CD4-positive, CD25-positive, alpha-beta regulatory T cell (primary cell): ENCODE data around the gene CLDN14. TPM values are rescaled to one million over a fixed set of nuclear protein-coding genes. Genes with fewer than 3 reads are reported as not detected.

Experiments
- ATAC-seq, 2 donors: fragments of 150-1000 bp; cut with Tn5 transposase; one replicate each; pipeline ENCODE4 v1.10.0; 2021; ENCODE audit warnings: low read depth in 2 of 2, moderate number of reproducible peaks in 2 of 2, moderate library complexity in 1 of 2
- DNase-seq, 3 donors: peaks; one replicate each; pipeline versions ENCODE4 v3.0.0 to v3.0.0-alpha.2; 2012 to 2022; ENCODE audit warnings: mixed read lengths in 1 of 3
- H3K27ac ChIP-seq: one replicate; pipeline ENCODE4 v1.7.0; 2013; ENCODE audit warnings: mild to moderate bottlenecking, low read length; ENCODE audit not compliant: insufficient read depth, poor library complexity, severe bottlenecking
- H3K27me3 ChIP-seq: one replicate; pipeline ENCODE4 v1.7.0; 2013; ENCODE audit warnings: low read length; ENCODE audit not compliant: control insufficient read depth, insufficient read depth
- H3K36me3 ChIP-seq: one replicate; pipeline ENCODE4 v1.7.0; 2013; ENCODE audit warnings: mild to moderate bottlenecking, low read length, moderate library complexity; ENCODE audit not compliant: control insufficient read depth, insufficient read depth
- H3K4me1 ChIP-seq: 2 replicates; pipeline ENCODE4 v1.7.0; 2013; ENCODE audit warnings: mild to moderate bottlenecking, low read length; ENCODE audit not compliant: insufficient read depth, control insufficient read depth, poor library complexity, severe bottlenecking
- H3K4me3 ChIP-seq: one replicate; pipeline ENCODE4 v1.7.0; 2013; ENCODE audit warnings: low read depth, mild to moderate bottlenecking, low read length, moderate library complexity
- H3K9me3 ChIP-seq, 2 experiments: 1 replicate in 1 of 2; 2 replicates in 1 of 2; pipeline ENCODE4 v1.7.0; 2013; ENCODE audit warnings: low read length in 2 of 2, mild to moderate bottlenecking in 1 of 2, moderate library complexity in 1 of 2; ENCODE audit not compliant: control insufficient read depth in 2 of 2
- H3K27ac Mint-ChIP-seq, 3 donors: one replicate each; pipeline ENCODE4 v1.8.0; 2020 to 2022; ENCODE audit warnings: mild to moderate bottlenecking in 3 of 3, mixed read lengths in 3 of 3, moderate library complexity in 2 of 3
- H3K27me3 Mint-ChIP-seq: one replicate; pipeline ENCODE4 v1.8.0; 2022; ENCODE audit warnings: mild to moderate bottlenecking, mixed read lengths
- H3K36me3 Mint-ChIP-seq: one replicate; pipeline ENCODE4 v1.8.0; 2020; ENCODE audit warnings: mixed read lengths
- H3K4me1 Mint-ChIP-seq, 4 donors: one replicate each; pipeline ENCODE4 v1.8.0; 2020 to 2022; ENCODE audit warnings: mixed read lengths in 4 of 4, mild to moderate bottlenecking in 1 of 4
- H3K4me3 Mint-ChIP-seq, 4 donors: one replicate each; pipeline ENCODE4 v1.8.0; 2020 to 2022; ENCODE audit warnings: mild to moderate bottlenecking in 4 of 4, mixed read lengths in 4 of 4, moderate library complexity in 3 of 4
- H3K9me3 Mint-ChIP-seq, 7 donors: one replicate each; pipeline ENCODE4 v1.8.0; 2020 to 2022; ENCODE audit warnings: mixed read lengths in 7 of 7, mild to moderate bottlenecking in 3 of 7, moderate library complexity in 2 of 7
- polyA plus RNA-seq, 4 donors: library from polyadenylated mRNA; unstranded; fragments of 300-500 nt; fragmentation: Illumina TruSeq; gene quantifications; one replicate each; pipeline ENCODE4 v1.2.3, GENCODE V29; 2021
- total RNA-seq: library from RNA; stranded (reverse); gene quantifications from one replicate; pipeline ENCODE4 v1.2.3, GENCODE V29; 2022

CLDN14 gene
- total and polyA plus RNA-seq, 5 donors from 2014 or later: not detected

DNA sequence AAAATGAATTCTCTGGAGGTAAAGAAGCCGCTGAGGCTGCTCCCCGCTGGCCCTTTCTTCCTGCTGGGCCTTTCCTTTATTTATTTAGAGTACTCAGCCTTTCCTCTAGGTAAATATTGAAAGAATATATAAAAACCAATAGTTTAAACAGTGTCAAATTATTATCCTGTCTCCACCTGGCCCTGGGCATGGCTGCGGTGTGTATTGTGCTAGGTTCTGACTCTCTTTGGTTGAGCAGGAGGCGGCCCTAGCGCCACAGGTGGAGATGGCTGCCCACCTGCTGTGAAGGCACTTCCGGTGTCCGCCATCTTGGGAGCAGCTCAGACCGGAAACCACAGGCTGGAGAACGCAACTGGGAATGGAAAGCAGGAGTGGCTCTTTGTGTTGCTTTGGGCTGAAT is 29.0 kb upstream of the CLDN14 start:
- no peaks in the 10 kb centered on the region for H3K36me3 Mint-ChIP-seq
- no peak overlapping the region for H3K4me3 Mint-ChIP-seq
- no peaks in the 10 kb centered on the region for H3K36me3 ChIP-seq
- H3K4me1 Mint-ChIP-seq: peaks cover 0 to 6% (median 0%) of the 10 kb centered on the region in 4 donors
- H3K27me3 Mint-ChIP-seq: peaks cover 27% of the 10 kb centered on the region
- no peak overlapping the region for H3K4me3 ChIP-seq
- no peak overlapping the region for H3K27ac ChIP-seq
- peaks cover 3% of the 10 kb centered on the region for H3K27me3 ChIP-seq
- DNase-seq: no peak
- H3K27ac Mint-ChIP-seq: no peak overlapping the region
- no peak for ATAC-seq
- H3K4me1 ChIP-seq: no peaks in the 10 kb centered on the region
- no peaks in the 10 kb centered on the region for H3K9me3 ChIP-seq
- H3K9me3 Mint-ChIP-seq: no peaks in the 10 kb centered on the region

DNA sequence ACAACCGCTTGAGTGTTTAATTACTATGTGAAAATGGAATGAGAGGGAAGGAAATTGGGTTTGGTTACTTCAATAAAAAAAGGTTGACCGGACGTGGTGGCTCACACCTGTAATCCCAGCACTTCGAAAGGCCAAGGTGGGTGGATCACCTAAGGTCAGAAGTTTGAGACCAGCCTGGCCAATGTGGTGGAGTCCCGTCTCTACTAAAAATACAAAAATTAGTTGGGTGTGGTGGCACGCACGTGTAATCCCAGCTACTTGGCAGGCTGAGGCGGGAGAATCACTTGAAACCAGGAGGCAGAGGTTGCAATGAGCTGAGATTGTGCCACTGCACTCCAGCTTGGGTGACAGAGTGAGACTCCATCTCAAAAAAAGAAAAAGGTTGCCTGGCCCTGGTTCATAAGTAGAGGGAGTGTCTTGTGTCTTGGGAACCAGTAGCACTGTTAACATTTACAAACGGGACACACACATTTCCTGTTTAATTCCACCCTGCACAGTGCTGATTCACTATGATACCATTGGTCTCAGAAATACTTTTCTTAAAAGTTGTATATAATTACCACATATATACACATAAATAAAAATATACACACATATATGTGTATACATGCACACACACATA is 27.6 kb upstream of the CLDN14 start:
- H3K9me3 ChIP-seq: no peaks in the 10 kb centered on the region
- H3K36me3 Mint-ChIP-seq: no peaks in the 10 kb centered on the region
- no peak overlapping the region for H3K4me3 ChIP-seq
- no peaks in the 10 kb centered on the region for H3K9me3 Mint-ChIP-seq
- H3K36me3 ChIP-seq: no peaks in the 10 kb centered on the region
- H3K4me3 Mint-ChIP-seq: no peak overlapping the region
- no peak for ATAC-seq
- H3K4me1 Mint-ChIP-seq: peaks cover 0 to 6% (median 0%) of the 10 kb centered on the region in 4 donors
- peaks cover 19% of the 10 kb centered on the region for H3K27me3 Mint-ChIP-seq
- no peaks in the 10 kb centered on the region for H3K4me1 ChIP-seq
- H3K27me3 ChIP-seq: peaks cover 3% of the 10 kb centered on the region
- no peak for DNase-seq
- H3K27ac Mint-ChIP-seq: no peak overlapping the region
- no peak overlapping the region for H3K27ac ChIP-seq

DNA sequence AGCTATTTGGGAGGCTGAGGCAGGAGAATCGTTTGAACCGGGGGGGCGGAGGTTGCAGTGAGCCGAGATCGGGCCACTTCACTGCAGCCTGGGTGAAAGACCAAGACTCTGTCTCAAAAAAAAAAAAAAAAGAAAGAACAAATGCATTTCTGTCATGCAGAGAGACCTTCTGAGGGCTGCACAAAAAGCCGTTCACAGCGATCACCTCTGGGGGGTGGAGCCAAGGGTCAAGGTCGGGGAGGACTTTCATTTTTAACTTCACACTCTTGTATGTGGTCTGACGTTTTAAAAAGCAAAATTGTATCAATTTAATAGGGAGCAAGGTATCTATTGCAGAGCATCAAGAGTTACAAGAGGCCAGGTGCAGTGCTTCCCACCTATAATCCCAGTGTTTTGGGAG is 26.6 kb upstream of the CLDN14 start:
- H3K27ac ChIP-seq: no peak overlapping the region
- no peak overlapping the region for H3K4me3 Mint-ChIP-seq
- DNase-seq (no peak), ATAC-seq (no peak)
- peaks cover 27% of the 10 kb centered on the region for H3K27me3 Mint-ChIP-seq
- H3K9me3 Mint-ChIP-seq: no peaks in the 10 kb centered on the region
- H3K36me3 ChIP-seq: no peaks in the 10 kb centered on the region
- H3K4me3 ChIP-seq: no peak overlapping the region
- H3K9me3 ChIP-seq: no peaks in the 10 kb centered on the region
- peaks cover 0 to 5% (median 0%) of the 10 kb centered on the region in 4 donors for H3K4me1 Mint-ChIP-seq
- H3K4me1 ChIP-seq: no peaks in the 10 kb centered on the region
- H3K36me3 Mint-ChIP-seq: no peaks in the 10 kb centered on the region
- no peak overlapping the region for H3K27ac Mint-ChIP-seq
- H3K27me3 ChIP-seq: peaks cover 3% of the 10 kb centered on the region

DNA sequence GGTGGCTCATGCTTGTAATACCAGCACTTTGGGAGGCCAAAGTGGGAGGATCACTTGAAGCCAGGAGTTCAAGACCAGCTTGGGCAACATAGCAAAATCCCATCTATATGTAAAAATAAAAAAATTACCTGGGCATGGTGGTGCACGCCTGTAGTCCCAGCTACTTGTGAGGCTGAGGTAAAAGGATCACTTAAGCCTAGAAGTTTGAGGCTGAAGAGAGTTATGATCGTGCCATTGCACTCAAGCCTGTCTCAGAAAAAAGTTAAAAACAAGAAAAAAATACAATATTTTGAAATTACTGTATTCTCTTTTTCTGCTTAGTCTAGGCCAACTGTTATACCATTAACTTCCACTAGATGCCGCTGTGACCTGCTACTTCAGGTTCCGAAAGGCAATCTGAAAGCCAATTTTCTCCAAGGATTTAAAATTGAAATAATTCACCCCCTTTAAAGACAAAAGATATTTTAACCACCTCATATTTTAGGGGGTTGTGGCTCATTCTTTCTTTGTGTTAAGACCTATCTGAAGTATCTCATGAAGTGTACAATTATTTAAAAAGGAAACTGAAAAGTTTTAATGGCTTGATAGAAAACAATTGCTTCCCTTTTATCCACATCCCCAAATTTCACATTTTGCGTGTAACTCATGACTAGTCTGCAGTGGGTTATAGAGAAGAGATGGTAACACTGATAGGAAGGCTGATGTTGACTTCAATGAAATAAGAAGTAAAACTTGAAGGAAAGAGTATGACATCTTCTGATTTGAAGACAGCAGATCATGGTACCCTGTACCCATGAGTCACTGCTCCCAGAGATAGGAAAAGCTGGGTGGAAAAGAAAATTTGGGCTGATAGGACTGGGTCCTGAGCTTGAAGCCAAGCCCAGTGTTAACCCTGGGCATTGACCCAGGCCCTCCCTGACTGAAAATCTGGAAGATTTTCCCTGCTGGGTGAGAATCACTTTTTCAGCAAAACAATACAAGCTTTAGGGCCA is 24.4 kb upstream of the CLDN14 start:
- H3K36me3 ChIP-seq: no peaks in the 10 kb centered on the region
- H3K27ac ChIP-seq: no peak overlapping the region
- DNase-seq (peak; percentile 23 to 53 (median 34)), ATAC-seq (no peak)
- Mint-ChIP-seq H3K9me3 (no peaks in the 10 kb centered on the region), H3K36me3 (no peaks in the 10 kb centered on the region), H3K27me3 (peaks cover 21% of the 10 kb centered on the region), H3K4me3 (no peak overlapping the region), H3K27ac (no peak overlapping the region), H3K4me1 (peaks cover 0 to 4% (median 0%) of the 10 kb centered on the region in 4 donors)
- no peaks in the 10 kb centered on the region for H3K4me1 ChIP-seq
- H3K4me3 ChIP-seq: no peak overlapping the region
- H3K27me3 ChIP-seq: no peaks in the 10 kb centered on the region
- no peaks in the 10 kb centered on the region for H3K9me3 ChIP-seq

DNA sequence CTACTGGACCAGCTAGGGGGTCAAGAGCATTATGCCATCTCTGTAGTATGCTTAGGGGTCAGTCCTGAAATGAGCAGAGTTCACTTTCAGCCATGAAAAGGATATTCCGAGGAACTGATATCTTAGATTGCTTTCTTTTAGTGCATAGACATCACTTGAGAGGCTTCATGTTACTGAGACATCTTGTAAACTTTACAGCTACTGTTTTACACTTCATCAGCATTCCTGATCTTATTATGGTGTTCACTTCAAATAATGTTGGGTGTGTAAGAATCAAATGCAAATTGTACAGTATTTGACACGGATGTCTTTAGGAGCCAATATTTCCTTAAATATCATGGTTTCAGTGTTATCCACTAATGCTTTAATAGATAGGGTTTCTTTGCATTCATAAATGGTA is 22.4 kb upstream of the CLDN14 start:
- Histone ChIP-seq H3K4me1 (no peaks in the 10 kb centered on the region), H3K27ac (no peak overlapping the region), H3K27me3 (no peaks in the 10 kb centered on the region), H3K4me3 (no peak overlapping the region), H3K9me3 (no peaks in the 10 kb centered on the region), H3K36me3 (no peaks in the 10 kb centered on the region)
- no peak overlapping the region for H3K27ac Mint-ChIP-seq
- H3K27me3 Mint-ChIP-seq: peaks cover 21% of the 10 kb centered on the region
- DNase-seq: no peak
- peaks cover 0 to 4% (median 0%) of the 10 kb centered on the region in 4 donors for H3K4me1 Mint-ChIP-seq
- H3K36me3 Mint-ChIP-seq: no peaks in the 10 kb centered on the region
- H3K4me3 Mint-ChIP-seq: no peak overlapping the region
- H3K9me3 Mint-ChIP-seq: no peaks in the 10 kb centered on the region
- no peak for ATAC-seq

DNA sequence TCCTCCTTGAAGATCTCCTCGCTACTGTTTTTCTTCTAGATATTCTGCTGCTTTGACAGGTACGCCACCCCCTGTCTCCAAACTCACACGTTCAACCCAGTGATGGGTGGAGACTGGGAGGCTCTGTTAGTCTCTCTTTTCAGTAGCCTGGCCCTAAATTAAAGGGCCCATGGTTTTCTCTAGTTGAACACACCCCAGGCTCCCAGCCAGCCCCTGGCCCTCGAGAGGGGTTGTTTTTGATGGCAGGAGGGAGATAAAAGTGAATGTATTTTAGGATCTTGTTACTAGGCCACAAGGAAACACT is 21.6 kb upstream of the CLDN14 start:
- no peaks in the 10 kb centered on the region for H3K36me3 Mint-ChIP-seq
- H3K27me3 Mint-ChIP-seq: peaks cover 21% of the 10 kb centered on the region
- H3K27ac ChIP-seq: no peak overlapping the region
- no peaks in the 10 kb centered on the region for H3K36me3 ChIP-seq
- no peaks in the 10 kb centered on the region for H3K9me3 Mint-ChIP-seq
- no peak overlapping the region for H3K4me3 Mint-ChIP-seq
- H3K4me1 ChIP-seq: no peaks in the 10 kb centered on the region
- ATAC-seq: no peak
- H3K9me3 ChIP-seq: no peaks in the 10 kb centered on the region
- H3K4me3 ChIP-seq: no peak overlapping the region
- H3K4me1 Mint-ChIP-seq: peaks cover 0 to 4% (median 0%) of the 10 kb centered on the region in 4 donors
- H3K27ac Mint-ChIP-seq: no peak overlapping the region
- no peak for DNase-seq
- H3K27me3 ChIP-seq: no peaks in the 10 kb centered on the region

DNA sequence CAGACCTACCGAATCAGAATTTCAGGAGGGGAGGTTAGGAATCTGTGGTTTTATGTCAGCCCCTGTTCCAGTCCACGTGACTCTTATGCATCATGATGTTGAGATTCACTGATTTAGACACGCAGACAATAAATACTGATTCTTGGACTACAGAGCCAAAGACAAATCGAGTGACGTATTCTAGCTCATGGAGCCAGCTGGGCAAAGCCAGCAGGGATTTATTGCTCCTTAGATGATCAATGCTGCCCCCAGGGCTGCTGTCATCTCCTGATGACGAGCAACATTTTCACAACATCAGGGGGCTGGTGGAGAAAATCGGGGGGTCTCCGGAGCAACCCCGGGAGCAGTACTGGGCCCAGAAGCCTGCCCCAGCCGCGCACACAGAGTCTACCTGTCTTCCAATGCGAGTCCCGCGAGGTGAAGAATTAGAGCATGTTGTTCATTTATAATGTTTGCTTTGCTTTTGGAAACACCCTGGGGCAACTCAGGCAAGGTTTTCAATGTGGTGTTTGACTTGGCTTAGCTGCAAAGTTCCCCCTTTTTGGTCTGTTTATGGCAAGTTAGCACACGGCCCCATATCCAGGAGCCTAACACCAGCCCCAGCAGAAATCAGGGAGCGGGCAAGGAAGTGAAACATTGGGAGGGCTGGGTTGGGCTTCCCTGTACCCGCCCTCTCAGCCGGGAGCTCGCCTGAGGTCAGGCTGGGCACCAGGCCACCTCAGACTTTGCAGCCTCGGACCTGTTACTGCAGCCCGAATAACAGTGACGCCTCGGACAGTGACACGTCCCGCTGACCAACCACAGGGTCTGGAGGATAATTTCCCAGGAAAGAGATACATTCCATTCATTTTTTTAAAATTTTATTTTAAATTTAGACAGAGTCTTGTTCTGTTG is 19.9 kb upstream of the CLDN14 start:
- H3K4me3 ChIP-seq: no peak overlapping the region
- H3K36me3 Mint-ChIP-seq: no peaks in the 10 kb centered on the region
- H3K27me3 Mint-ChIP-seq: peaks cover 17% of the 10 kb centered on the region
- H3K4me1 Mint-ChIP-seq: peaks cover 0 to 6% (median 0%) of the 10 kb centered on the region in 4 donors
- H3K9me3 Mint-ChIP-seq: peaks cover 0 to 4% (median 0%) of the 10 kb centered on the region in 7 donors
- ATAC-seq: no peak
- no peaks in the 10 kb centered on the region for H3K4me1 ChIP-seq
- H3K4me3 Mint-ChIP-seq: no peak overlapping the region
- DNase-seq: no peak
- H3K27ac ChIP-seq: no peak overlapping the region
- H3K27ac Mint-ChIP-seq: no peak overlapping the region
- no peaks in the 10 kb centered on the region for H3K27me3 ChIP-seq
- no peaks in the 10 kb centered on the region for H3K9me3 ChIP-seq
- H3K36me3 ChIP-seq: no peaks in the 10 kb centered on the region
